Endothelial cell of umbilical vein (primary cell): ENCODE measurements around the gene PTGES.

Source experiments
- CTCF ChIP-seq, 2 donors: IDR thresholded peaks; 1 replicate in 1 of 2; 2 replicates in 1 of 2; pipeline ENCODE4 v1.5.1; 2011; ENCODE audit warnings: low read length in 2 of 2, mild to moderate bottlenecking in 2 of 2, moderate library complexity in 2 of 2, control low read depth in 1 of 2, inconsistent platforms in 1 of 2, low read depth in 1 of 2; ENCODE audit not compliant: insufficient read depth in 1 of 2; ENCODE audit errors: extremely low read depth in 1 of 2
- EZH2 ChIP-seq: IDR thresholded peaks from 2 replicates; pipeline ENCODE4 v1.6.1; 2012; ENCODE audit warnings: borderline replicate concordance, low read depth, mild to moderate bottlenecking, moderate library complexity, low read length, inconsistent platforms; ENCODE audit not compliant: severe bottlenecking
- FOS ChIP-seq: IDR thresholded peaks from 2 replicates; pipeline ENCODE4 v1.6.1; 2011; ENCODE audit warnings: mild to moderate bottlenecking, low read length, moderate library complexity, borderline replicate concordance; ENCODE audit not compliant: insufficient read depth
- GATA2 ChIP-seq: IDR thresholded peaks from 2 replicates; pipeline ENCODE4 v1.7.0; 2011; ENCODE audit warnings: low read depth, mild to moderate bottlenecking, moderate library complexity, mixed read lengths, low read length; ENCODE audit not compliant: insufficient read length, insufficient read depth
- JUN ChIP-seq: IDR thresholded peaks from 2 replicates; pipeline ENCODE4 v1.6.1; 2011; ENCODE audit warnings: borderline replicate concordance, low read depth; ENCODE audit not compliant: insufficient read length, insufficient read depth
- MAX ChIP-seq: IDR thresholded peaks from 2 replicates; pipeline ENCODE4 v1.6.1; 2011; ENCODE audit not compliant: insufficient read depth, insufficient read length
- MYC ChIP-seq: IDR thresholded peaks from one replicate; pipeline ENCODE4 v1.6.1; 2011; ENCODE audit warnings: mild to moderate bottlenecking, low read depth, low read length
- POLR2A ChIP-seq: IDR thresholded peaks from 2 replicates; pipeline ENCODE4 v1.6.1; 2012; ENCODE audit warnings: low read depth, mild to moderate bottlenecking, control low read depth, low read length
- POLR2AphosphoS5 ChIP-seq: IDR thresholded peaks from 2 replicates; pipeline ENCODE4 v1.6.1; 2012; ENCODE audit warnings: low read depth, mild to moderate bottlenecking, control low read depth, low read length, moderate library complexity; ENCODE audit not compliant: insufficient read depth

GRCh38 chr9:129716091-129716490 lies 36.8 kb downstream of the PTGES start:
- no peak for TF ChIP-seq CTCF (IDR thresholded peaks at IDR 0.05; ENCODE audit: extremely low read depth in 1 of 2, insufficient read depth in 1 of 2, low read depth in 1 of 2, low read length in 2 of 2)
- no peak for TF ChIP-seq EZH2
- no peak for TF ChIP-seq FOS
- TF ChIP-seq JUN = no peak
- no peak for TF ChIP-seq POLR2A
- TF ChIP-seq POLR2AphosphoS5 = no peak
- TF ChIP-seq MYC = no peak
- TF ChIP-seq MAX = no peak
- TF ChIP-seq GATA2 = no peak
